Measurements from ENCODE around the gene CDC14A.
"Not testable (repeated sequence)": the region's sequence is repeated elsewhere in the genome, so short reads cannot be mapped to it uniquely, and the experiment has no call there.

CDC14A gene

DNA sequence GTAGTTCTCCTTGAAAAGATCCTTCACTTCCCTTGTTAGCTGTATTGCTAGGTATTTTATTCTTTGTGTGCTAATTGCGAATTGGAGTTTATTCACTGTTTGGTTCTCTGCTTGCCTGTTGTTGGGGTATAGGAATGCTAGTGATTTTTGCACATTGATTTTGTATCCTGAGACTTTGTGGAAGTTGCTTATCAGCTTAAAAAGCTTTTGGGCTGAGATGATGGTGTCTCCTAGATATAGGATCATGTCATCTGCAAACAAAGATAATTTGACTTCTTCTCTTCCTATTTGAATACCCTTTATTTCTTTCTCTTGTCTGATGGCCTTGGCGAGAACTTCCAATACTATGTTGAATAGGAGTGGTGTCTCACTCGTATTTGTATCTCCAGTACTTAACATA lies 55.1 kb downstream of the CDC14A start:
- not testable (repeated sequence) for H3K27me3 Mint-ChIP-seq; DNase-seq; ATAC-seq (replicated peaks); H3K9me3 Mint-ChIP-seq
- peaks cover 63 to 77% of the 10 kb centered on the region in 2 donors for H3K4me1 Mint-ChIP-seq (ENCODE audit: low read depth in 2 of 2)
- peak overlapping the region; percentile 55 to 56 for H3K4me3 Mint-ChIP-seq
- H3K36me3 Mint-ChIP-seq (ENCODE audit: insufficient read depth) = peaks cover 27% of the 10 kb centered on the region
- peak overlapping the region; percentile 24 to 92 for H3K27ac Mint-ChIP-seq

DNA sequence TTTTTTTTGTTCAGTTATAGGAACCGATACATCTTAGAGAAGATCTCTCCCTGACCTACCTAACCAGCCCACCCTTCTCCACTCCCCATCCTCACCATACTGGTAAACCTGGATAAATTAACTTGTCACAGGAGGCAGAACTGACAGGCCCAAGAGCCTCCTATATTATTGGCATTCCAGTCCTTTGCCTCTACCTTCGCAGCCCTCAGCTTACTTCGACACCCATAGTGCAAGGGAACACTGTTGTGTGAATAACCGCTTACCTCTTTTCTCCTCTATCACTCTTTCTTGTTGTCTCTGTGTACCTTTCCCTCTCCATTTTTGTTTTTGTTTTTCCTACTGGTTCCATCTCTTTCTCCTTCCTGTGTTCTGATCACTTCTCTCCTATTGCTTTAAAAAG lies 58.7 kb downstream of the CDC14A start:
- Mint-ChIP-seq H3K4me1 (ENCODE audit: low read depth in 2 of 2) (peaks cover 52 to 70% of the 10 kb centered on the region in 2 donors), H3K27ac (peak overlapping the region in 1 of 2 donors; percentile 71), H3K36me3 (ENCODE audit: insufficient read depth) (peaks cover 24% of the 10 kb centered on the region), H3K9me3 (no peaks in the 10 kb centered on the region), H3K27me3 (no peaks in the 10 kb centered on the region), H3K4me3 (peak overlapping the region; percentile 0 to 38)
- no peak for DNase-seq
- ATAC-seq (replicated peaks) = no peak

DNA sequence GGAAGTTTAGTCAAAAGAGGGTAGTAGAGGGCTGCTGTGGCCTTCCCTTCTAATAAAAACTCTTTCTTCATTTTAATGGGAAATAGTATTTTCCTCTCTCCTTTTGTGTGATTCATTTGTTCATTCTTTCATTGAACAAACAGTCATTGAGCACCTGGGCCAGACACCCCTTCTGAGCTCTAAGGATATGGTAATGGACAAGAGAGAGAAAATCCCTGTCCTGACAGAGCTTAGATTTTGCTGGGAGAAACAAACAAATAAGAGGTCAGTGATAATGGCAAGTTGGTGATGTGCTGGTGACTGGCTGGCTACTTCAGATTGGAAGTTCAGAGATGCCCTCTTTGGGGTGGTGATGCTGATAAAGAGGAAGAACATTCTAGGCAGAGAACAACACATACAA lies 59.3 kb downstream of the CDC14A start:
- Mint-ChIP-seq H3K4me1 (ENCODE audit: low read depth in 2 of 2) (peaks cover 53 to 70% of the 10 kb centered on the region in 2 donors), H3K9me3 (no peaks in the 10 kb centered on the region), H3K36me3 (ENCODE audit: insufficient read depth) (peaks cover 24% of the 10 kb centered on the region), H3K4me3 (peak overlapping the region; percentile 0 to 38), H3K27ac (peak overlapping the region; percentile 71 to 88), H3K27me3 (no peaks in the 10 kb centered on the region)
- ATAC-seq (replicated peaks) = no peak
- no peak for DNase-seq

DNA sequence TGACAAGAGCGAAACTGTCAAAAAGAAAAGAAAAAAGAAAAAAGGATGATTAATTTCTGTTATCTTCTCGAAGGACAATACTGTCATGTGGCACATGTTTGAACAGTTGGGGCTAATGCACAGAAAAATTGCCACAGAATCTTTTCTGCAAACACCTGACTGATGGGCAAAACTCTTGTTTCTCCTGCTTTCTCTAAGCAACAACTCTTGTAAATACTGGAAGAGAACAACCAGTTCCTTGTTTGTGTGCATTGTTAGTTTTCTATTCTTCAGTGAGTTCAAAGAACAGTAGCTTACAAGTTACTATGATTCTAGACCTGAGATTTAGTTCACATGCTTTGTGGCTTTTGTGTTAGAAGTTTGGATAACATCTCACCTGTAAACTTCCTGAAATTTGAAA lies 60.7 kb downstream of the CDC14A start:
- Mint-ChIP-seq H3K4me3 (peak overlapping the region; percentile 34 to 48), H3K36me3 (ENCODE audit: insufficient read depth) (peaks cover 26% of the 10 kb centered on the region), H3K9me3 (no peaks in the 10 kb centered on the region), H3K27ac (peak overlapping the region; percentile 88 to 91), H3K27me3 (no peaks in the 10 kb centered on the region), H3K4me1 (ENCODE audit: low read depth in 2 of 2) (peaks cover 54 to 68% of the 10 kb centered on the region in 2 donors)
- ATAC-seq (replicated peaks) (no peak), DNase-seq (no peak)

DNA sequence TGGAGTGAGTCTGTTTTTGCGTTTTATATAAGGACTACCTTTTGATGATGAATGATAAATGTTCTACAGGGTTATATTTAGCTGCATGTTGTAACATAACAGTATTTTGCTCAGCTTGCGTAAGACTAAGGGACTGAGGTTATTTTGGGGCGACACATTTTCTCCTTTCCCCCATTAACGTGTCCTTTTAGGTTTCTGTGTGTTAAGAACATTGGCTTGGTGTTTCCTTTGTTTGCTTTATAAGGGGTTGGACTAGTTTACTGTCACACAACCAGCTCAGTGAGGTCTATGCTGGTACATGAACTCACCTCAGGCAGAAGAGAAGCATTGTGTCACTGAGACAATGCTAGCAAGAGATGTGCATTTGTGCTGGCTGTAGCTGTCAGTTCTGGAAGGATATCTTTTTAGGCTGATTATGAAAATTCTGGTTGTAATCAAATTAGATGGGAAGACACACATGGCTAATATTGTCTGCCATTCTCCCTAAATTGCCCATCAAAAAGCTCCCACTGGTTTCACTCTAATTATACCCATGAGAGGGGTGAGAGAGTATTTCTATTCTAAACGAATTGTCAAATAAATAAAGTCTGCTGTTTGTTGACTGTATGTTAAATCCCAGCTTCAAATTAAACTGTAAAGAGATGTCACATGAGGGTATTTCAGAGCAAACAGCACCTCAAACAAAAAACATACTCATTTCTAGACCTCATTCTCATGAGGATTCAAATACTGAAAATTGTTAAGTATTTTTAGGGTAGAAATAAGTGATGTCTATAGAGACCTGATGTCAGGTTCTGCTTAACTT lies 62.6 kb downstream of the CDC14A start:
- Mint-ChIP-seq H3K36me3 (ENCODE audit: insufficient read depth) (peaks cover 33% of the 10 kb centered on the region), H3K27me3 (no peaks in the 10 kb centered on the region), H3K4me3 (peak overlapping the region in 1 of 2 donors; percentile 23), H3K4me1 (ENCODE audit: low read depth in 2 of 2) (peaks cover 47 to 61% of the 10 kb centered on the region in 2 donors), H3K9me3 (no peaks in the 10 kb centered on the region), H3K27ac (peak overlapping the region; percentile 77 to 92)
- DNase-seq = peak in 2 of 3 experiments; percentile 10 to 17
- peak; percentile 91 for ATAC-seq (replicated peaks)

DNA sequence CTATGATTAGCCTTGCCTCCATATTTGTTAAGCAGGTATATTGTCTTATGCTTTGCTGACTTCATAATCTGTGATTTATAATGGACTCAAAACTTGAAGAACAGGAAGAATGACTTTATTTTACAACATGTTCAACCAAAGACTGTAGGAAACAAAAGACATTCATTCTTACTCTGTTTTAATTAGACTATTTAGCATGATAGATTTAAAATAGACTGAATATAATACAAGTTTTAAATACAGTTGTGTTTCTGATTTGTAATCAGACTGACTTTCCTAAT lies 63.1 kb downstream of the CDC14A start:
- ATAC-seq (replicated peaks) (no peak), DNase-seq (no peak)
- Mint-ChIP-seq H3K4me3 (peak overlapping the region; percentile 7 to 23), H3K4me1 (ENCODE audit: low read depth in 2 of 2) (peaks cover 47 to 61% of the 10 kb centered on the region in 2 donors), H3K27me3 (no peaks in the 10 kb centered on the region), H3K9me3 (no peaks in the 10 kb centered on the region), H3K27ac (peak overlapping the region; percentile 77 to 92), H3K36me3 (ENCODE audit: insufficient read depth) (peaks cover 31% of the 10 kb centered on the region)

DNA sequence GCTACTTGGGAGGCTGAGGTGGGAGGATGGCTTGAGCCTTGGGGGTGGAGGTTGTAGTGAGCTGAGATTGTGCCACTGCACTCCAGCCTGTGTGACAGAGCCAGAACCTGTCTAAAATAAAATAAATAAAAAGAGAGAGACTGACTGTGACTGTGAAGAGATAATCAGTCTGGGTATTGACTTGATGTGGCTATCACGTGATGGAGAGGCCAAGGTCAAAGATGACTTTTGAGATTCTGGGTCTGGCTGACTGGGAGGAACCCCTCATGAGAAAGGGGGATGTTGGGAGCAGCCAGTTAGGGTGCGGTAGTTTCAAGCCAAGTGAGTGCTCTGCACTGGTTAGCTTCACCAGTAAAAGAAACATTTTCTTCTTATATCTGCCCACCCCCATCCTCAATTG lies 66.8 kb downstream of the CDC14A start:
- peaks cover 41 to 49% of the 10 kb centered on the region in 2 donors for H3K4me1 Mint-ChIP-seq (ENCODE audit: low read depth in 2 of 2)

DNA sequence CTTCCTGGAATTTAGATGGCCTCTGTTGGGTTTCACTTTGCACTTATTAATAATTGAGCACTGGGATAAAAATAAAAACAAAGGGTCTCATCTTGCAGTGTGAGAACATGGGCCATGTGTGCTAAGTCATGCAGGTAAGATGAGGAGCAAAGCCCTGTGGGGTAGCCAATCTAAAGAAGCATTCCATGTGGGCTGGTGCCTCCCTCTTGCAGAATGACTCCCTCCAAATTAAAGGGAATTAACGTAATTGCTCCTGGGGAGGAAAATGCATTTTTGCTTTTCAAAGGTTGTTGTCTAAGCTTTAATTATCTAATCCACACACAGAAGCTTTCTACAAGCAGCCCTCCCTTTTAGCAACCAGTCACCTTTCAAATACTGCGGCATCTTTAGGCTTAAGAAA lies 69.8 kb downstream of the CDC14A start:
- H3K4me1 Mint-ChIP-seq (ENCODE audit: low read depth in 2 of 2) = peaks cover 29 to 39% of the 10 kb centered on the region in 2 donors
- no peaks in the 10 kb centered on the region for H3K9me3 Mint-ChIP-seq
- peak overlapping the region; percentile 11 to 52 for H3K4me3 Mint-ChIP-seq
- peaks cover 18% of the 10 kb centered on the region for H3K36me3 Mint-ChIP-seq (ENCODE audit: insufficient read depth)
- no peak for DNase-seq
- no peaks in the 10 kb centered on the region for H3K27me3 Mint-ChIP-seq
- no peak overlapping the region for H3K27ac Mint-ChIP-seq
- ATAC-seq (replicated peaks) = no peak

More for the DNA sequence above, 66.8 kb downstream of the CDC14A start:
- H3K9me3 Mint-ChIP-seq = no peaks in the 10 kb centered on the region
- H3K4me3 Mint-ChIP-seq = no peak overlapping the region
- H3K27ac Mint-ChIP-seq = peak overlapping the region in 1 of 2 donors; percentile 30
- DNase-seq (no peak), ATAC-seq (replicated peaks) (no peak)
- no peaks in the 10 kb centered on the region for H3K27me3 Mint-ChIP-seq
- peaks cover 27% of the 10 kb centered on the region for H3K36me3 Mint-ChIP-seq (ENCODE audit: insufficient read depth)

DNA sequence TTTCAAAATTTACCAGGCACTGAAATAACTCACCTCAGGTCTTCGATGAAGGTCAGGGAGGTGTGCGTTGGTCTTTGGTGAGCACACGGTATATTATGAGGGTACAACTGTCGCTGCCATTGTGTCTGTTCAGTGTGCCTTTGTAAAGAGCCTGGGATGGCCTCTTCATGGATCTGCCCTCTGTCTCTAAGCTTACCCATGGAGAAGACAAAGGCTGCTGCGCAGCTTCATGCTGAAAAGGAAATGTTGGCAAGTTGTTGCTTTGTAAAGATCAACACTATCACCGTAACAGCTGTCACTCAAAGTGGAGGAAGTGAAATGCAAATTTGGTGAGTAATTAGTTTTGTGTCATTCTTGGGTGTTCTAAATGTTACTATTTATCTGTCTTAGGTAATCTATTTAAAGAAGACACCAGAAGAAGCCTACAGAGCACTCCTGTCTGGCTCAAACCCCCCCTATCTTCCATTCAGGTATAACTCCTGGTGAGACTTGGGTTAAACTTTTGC lies 71.6 kb downstream of the CDC14A start:
- H3K4me3 Mint-ChIP-seq = peak overlapping the region; percentile 64 to 73
- H3K9me3 Mint-ChIP-seq = no peaks in the 10 kb centered on the region
- no peak for DNase-seq
- H3K27ac Mint-ChIP-seq = peak overlapping the region; percentile 36 to 81
- no peaks in the 10 kb centered on the region for H3K27me3 Mint-ChIP-seq
- peaks cover 8% of the 10 kb centered on the region for H3K36me3 Mint-ChIP-seq (ENCODE audit: insufficient read depth)
- peak; percentile 65 for ATAC-seq (replicated peaks)
- peaks cover 21 to 31% of the 10 kb centered on the region in 2 donors for H3K4me1 Mint-ChIP-seq (ENCODE audit: low read depth in 2 of 2)

DNA sequence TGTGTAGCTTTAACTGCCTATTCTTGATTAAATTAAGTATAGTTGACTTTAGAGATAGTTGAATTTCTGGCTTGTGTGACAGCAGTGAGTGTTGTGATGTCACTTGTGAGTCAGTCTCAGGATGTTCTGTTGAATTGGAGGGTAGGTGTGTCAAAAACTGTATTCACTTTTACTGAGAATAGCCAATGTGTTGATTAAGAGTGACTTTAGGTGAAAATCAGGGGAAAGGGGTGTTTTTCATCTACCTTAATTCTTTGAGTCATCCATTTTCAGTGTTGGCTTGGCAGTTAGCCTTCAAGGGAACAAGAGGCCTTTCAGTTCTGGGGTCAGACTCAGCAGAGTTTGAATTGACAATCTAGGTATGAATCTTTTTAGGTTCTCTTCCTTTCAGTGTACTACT lies 75.9 kb downstream of the CDC14A start:
- no peak for ATAC-seq (replicated peaks)
- H3K4me1 Mint-ChIP-seq (ENCODE audit: low read depth in 2 of 2) = peaks cover 15 to 30% of the 10 kb centered on the region in 2 donors

DNA sequence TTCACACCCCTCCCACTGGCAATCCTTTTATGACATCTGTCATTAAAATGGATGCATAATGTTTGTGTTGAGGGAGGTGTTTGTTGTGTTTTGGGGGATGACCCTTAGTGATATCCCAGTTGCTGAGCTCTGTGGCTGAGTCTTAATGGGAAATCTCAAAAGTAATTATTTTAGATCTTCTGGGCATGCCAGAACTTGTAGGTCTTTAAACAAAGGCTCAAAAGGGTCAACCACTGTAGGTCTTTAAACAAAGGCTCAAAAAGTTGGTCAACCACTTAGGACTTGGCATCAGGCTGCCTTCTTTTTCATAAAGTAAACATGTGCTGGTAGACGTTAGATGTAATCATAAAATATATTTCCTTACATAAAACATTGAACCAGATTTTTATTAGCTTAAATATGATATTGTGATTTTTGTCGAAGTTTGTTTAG lies 78.0 kb downstream of the CDC14A start:
- Mint-ChIP-seq H3K9me3 (peaks cover 0 to 8% of the 10 kb centered on the region in 2 donors), H3K4me1 (ENCODE audit: low read depth in 2 of 2) (peaks cover 18 to 34% of the 10 kb centered on the region in 2 donors), H3K36me3 (ENCODE audit: insufficient read depth) (peaks cover 25% of the 10 kb centered on the region), H3K27ac (peak overlapping the region in 1 of 2 donors; percentile 16), H3K27me3 (no peaks in the 10 kb centered on the region), H3K4me3 (no peak overlapping the region)
- DNase-seq = no peak
- ATAC-seq (replicated peaks) = no peak

More for the DNA sequence above, 75.9 kb downstream of the CDC14A start:
- H3K36me3 Mint-ChIP-seq (ENCODE audit: insufficient read depth) = peaks cover 19% of the 10 kb centered on the region
- H3K4me3 Mint-ChIP-seq = no peak overlapping the region
- H3K27ac Mint-ChIP-seq = peak overlapping the region in 1 of 2 donors; percentile 12
- H3K27me3 Mint-ChIP-seq = no peaks in the 10 kb centered on the region
- DNase-seq = no peak
- H3K9me3 Mint-ChIP-seq = no peaks in the 10 kb centered on the region

DNA sequence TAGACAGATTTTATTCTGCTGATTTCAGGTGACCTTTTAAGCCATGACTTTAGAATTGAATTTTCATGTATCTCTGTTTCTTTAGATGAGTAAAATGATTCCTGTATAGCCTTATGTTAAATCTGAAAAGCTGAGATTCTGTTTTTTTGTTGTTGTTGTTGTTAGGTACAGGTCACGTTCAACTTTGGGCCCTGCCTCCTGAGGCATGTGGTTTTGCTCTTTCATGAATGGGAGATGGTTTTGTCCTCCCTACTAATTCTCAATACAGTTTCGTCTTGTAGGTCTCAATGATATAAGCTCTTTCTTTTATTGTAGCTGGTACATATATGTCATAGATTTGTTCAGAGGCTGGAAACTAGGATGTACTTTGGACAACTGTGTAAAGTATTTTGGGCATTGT lies 79.6 kb downstream of the CDC14A start:
- Mint-ChIP-seq H3K4me1 (ENCODE audit: low read depth in 2 of 2) (peaks cover 19 to 36% of the 10 kb centered on the region in 2 donors), H3K4me3 (no peak overlapping the region)

DNA sequence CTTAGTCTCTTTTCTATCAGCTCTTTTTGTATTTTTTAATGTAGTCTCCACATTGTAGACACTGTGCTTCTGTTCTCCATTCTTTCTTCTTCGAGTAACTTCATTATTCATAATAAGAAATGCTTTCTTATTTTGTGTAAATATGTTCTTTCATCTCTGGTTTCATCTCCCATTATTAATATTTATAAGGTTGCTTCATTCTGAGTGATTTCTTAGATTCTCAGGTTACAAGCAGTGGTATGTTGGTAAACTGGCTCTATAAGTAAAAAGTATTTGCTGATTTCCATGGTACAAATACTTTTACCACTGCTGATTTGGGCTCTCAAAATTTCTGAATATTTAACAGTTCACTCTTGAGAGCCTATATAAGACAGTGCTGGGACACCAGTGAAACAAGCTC lies 81.3 kb downstream of the CDC14A start:
- H3K27me3 Mint-ChIP-seq = no peaks in the 10 kb centered on the region
- peaks cover 0 to 8% of the 10 kb centered on the region in 2 donors for H3K9me3 Mint-ChIP-seq
- H3K36me3 Mint-ChIP-seq (ENCODE audit: insufficient read depth) = peaks cover 37% of the 10 kb centered on the region
- DNase-seq (no peak), ATAC-seq (replicated peaks) (no peak)
- H3K4me1 Mint-ChIP-seq (ENCODE audit: low read depth in 2 of 2) = peaks cover 22 to 38% of the 10 kb centered on the region in 2 donors
- H3K4me3 Mint-ChIP-seq = peak overlapping the region in 1 of 2 donors; percentile 30
- peak overlapping the region; percentile 4 to 44 for H3K27ac Mint-ChIP-seq

More for the DNA sequence above, 79.6 kb downstream of the CDC14A start:
- no peak for DNase-seq
- Mint-ChIP-seq H3K27ac (peak overlapping the region; percentile 26 to 44), H3K9me3 (peaks cover 0 to 8% of the 10 kb centered on the region in 2 donors), H3K36me3 (ENCODE audit: insufficient read depth) (peaks cover 37% of the 10 kb centered on the region), H3K27me3 (no peaks in the 10 kb centered on the region)
- peak; percentile 48 for ATAC-seq (replicated peaks)

DNA sequence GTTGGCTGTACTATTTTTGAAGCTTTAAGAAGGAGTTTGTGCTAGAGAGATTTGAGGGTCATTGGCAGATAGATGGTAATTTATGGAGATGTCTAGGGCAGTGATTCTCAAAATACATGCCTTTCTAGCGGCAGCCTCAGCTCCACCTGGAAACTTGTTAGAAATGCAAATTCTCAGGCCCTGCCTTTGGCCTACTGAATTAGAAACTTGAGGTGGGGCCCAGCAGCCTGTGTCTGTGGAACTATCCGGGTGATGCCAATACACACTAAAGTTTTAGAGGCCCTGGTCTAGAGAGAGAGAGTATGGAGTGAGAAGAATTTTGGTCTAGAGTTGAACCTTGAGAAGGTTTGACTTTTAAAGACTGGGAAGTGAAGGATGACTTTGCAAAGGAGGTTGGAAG lies 82.5 kb downstream of the CDC14A start:
- Mint-ChIP-seq H3K27me3 (no peaks in the 10 kb centered on the region), H3K4me3 (no peak overlapping the region), H3K27ac (peak overlapping the region; percentile 4 to 44), H3K4me1 (ENCODE audit: low read depth in 2 of 2) (peaks cover 33 to 51% of the 10 kb centered on the region in 2 donors), H3K9me3 (peaks cover 0 to 8% of the 10 kb centered on the region in 2 donors), H3K36me3 (ENCODE audit: insufficient read depth) (peaks cover 40% of the 10 kb centered on the region)
- no peak for DNase-seq
- ATAC-seq (replicated peaks) = no peak
